Heart right ventricle (tissue), 16 donors: ENCODE data around the gene CEBPE. TPM values are rescaled to one million over a fixed set of nuclear protein-coding genes. Genes with fewer than 3 reads are reported as not detected.

Experiments
- ATAC-seq, 8 donors: fragments of 200-7000 bp; cut with Tn5 transposase; one replicate each; pipeline ENCODE4 v1.9.1; 2020; ENCODE audit warnings: mild to moderate bottlenecking in 8 of 8, moderate library complexity in 8 of 8, moderate number of reproducible peaks in 1 of 8
- DNase-seq, 2 donors: peaks; one replicate each; pipeline ENCODE4 v3.0.0-alpha.2; 2020
- H3K27ac ChIP-seq, 10 donors: fragments of 200-600 bp; sonication (generic) in 2 of 10; one replicate each; pipeline versions ENCODE4 v1.5.0 to v1.8.0; 2020 to 2022; ENCODE audit warnings: mild to moderate bottlenecking in 3 of 10
- H3K27me3 ChIP-seq, 7 donors: fragments of 200-600 bp; one replicate each; pipeline ENCODE4 v1.8.0; 2021 to 2022; ENCODE audit warnings: mild to moderate bottlenecking in 2 of 7
- H3K36me3 ChIP-seq, 9 donors: fragments of 200-600 bp; sonication (generic) in 1 of 9; one replicate each; pipeline versions ENCODE4 v1.5.0 to v1.8.0; 2020 to 2022; ENCODE audit warnings: mild to moderate bottlenecking in 2 of 9
- H3K4me1 ChIP-seq, 9 donors: fragments of 200-600 bp; sonication (generic) in 1 of 9; one replicate each; pipeline versions ENCODE4 v1.5.0 to v1.8.0; 2020 to 2022; ENCODE audit warnings: mild to moderate bottlenecking in 4 of 9
- H3K4me3 ChIP-seq, 10 donors: fragments of 200-600 bp; sonication (generic) in 2 of 10; one replicate each; pipeline versions ENCODE4 v1.5.0 to v1.8.0; 2020 to 2022; ENCODE audit warnings: mild to moderate bottlenecking in 7 of 10, moderate library complexity in 2 of 10
- H3K9me3 ChIP-seq, 11 donors: fragments of 200-600 bp in 10 of 11; sonication (generic) in 2 of 11; one replicate each; pipeline versions ENCODE4 v1.5.0 to v1.8.0; 2013 to 2022; ENCODE audit warnings: mild to moderate bottlenecking in 2 of 11, control low read depth in 1 of 11, moderate library complexity in 1 of 11
- CTCF ChIP-seq, 9 donors: fragments of 200-600 bp; sonication (generic) in 2 of 9; IDR thresholded peaks; one replicate each; pipeline versions ENCODE4 v1.5.0 to v1.8.0; 2021 to 2022; ENCODE audit warnings: antibody characterized with exemption in 9 of 9, mild to moderate bottlenecking in 5 of 9, moderate library complexity in 1 of 9
- WGBS, 2 donors: extraction: QIAGEN DNeasy Blood & Tissue Kit; methylation state at CpG; one replicate each; pipeline ENCODE4 v1.1.7; 2013; ENCODE audit warnings: inconsistent platforms in 1 of 2; 5-methylcytosine and 5-hydroxymethylcytosine counted together
- intact Hi-C, 10 donors: fragments of 100-400 bp; cut with DNase I; formaldehyde crosslinking; loops; one replicate each; pipeline versions ENCODE4 v1.11.1 to v1.14.2; 2022
- polyA plus RNA-seq, 2 donors: library from polyadenylated mRNA; stranded (reverse); fragments of 200-250 nt; gene quantifications; one replicate each; pipeline ENCODE4 v1.2.3, GENCODE V29; 2013
- total RNA-seq, 10 donors: library from RNA; stranded (reverse); fragmentation: NEBNext Ultra II Directional in 3 of 10; extraction: Animal tissue kit (Norgen Biotek cat#: 25700) in 3 of 10; gene quantifications; one replicate each; pipeline versions ENCODE4 v1.2.1 to v1.2.4, GENCODE V29; 2021 to 2023
- donor health status: Arrhythmogenic right ventricular cardiomyopathy.
- donor health status: ischemic (EF 13 %, LVEDD 7.1; RV severe dilation, severe dysfunction).
- donor health status: healthy with polysubstance abuse.
- donor health status: DM: no; HTN: yes; CAD: no.
- donor health status: DM: no; HTN: no; CAD: no.
- donor health status: ischemic (EF 25% LVEDD 6.9; RV normal size, moderate dysfunction).
- donor health status: ischemic (EF 25% LVEDD 5.7; RV mildly dilated, moderate dysfunction).
- donor health status: healthy.
- donor health status: DM: yes; HTN: yes; CAD: no.
- donor health status: Ischemic cardiomyopathy.
- donor health status: ischemic (EF 35%, LVEDD 5.7; RV mildly dilated, moderate dysfunction).
- donor health status: nonischemic (EF 11% LVEDD 7.7; RV severe dilation, severe dysfunction).
- donor health status: DM: yes; HTN: yes; CAD: no.
- donor health status: PGD.
- donor health status: ischemic (EF 29% LVEDD 5.4; RV normal size, mild dysfunction).
- donor health status: nonischemic (EF 23%, LVEDD 6.1; RV moderate dilation, normal function).

Gene CEBPE
- total and polyA plus RNA-seq, 12 donors, result 0.07 to 0.53 TPM; not detected in 10

GRCh38 chr14:23105348-23105824 is 13.7 kb downstream of the CEBPE start:
- Histone ChIP-seq H3K4me1 (peaks cover 0 to 13% (median 0%) of the 10 kb centered on the region in 9 donors), H3K36me3 (no peaks in the 10 kb centered on the region), H3K9me3 (no peaks in the 10 kb centered on the region), H3K27ac (no peak overlapping the region), H3K27me3 (peaks cover 0 to 8% (median 0%) of the 10 kb centered on the region in 7 donors), H3K4me3 (no peak overlapping the region)
- WGBS, 2 donors, result 91 to 93% methylated on average over 4 of the region's 4 CpGs
- DNase-seq, result no peak
- no peak for TF ChIP-seq CTCF (IDR thresholded peaks at IDR 0.05)
- intact Hi-C loops, result loop anchor here in 1 of 10 donors (5.0 kb wide), 1 partner anchor 38 kb away; no protein-coding TSS in a partner anchor
- ATAC-seq, result no peak

GRCh38 chr14:23104591-23105347 is 14.3 kb downstream of the CEBPE start, which contains the start of gene CIROP:
Gene CIROP, minus strand, starts transcription at chr14:23104989. Its CDS starts 69 bp downstream, at chr14:23104920.
- H3K4me1 ChIP-seq, result peaks cover 0 to 15% (median under 1%) of the 10 kb centered on the region in 9 donors
- 66 to 70% methylated on average over 11 of the region's 11 CpGs for WGBS, 2 donors
- H3K27ac ChIP-seq, result no peak within 1 kb of the TSS
- intact Hi-C loops, result loop anchor here in 1 of 10 donors (5.0 kb wide), 1 partner anchor 37 kb away; no protein-coding TSS in a partner anchor
- peaks cover 0 to 2% (median 0%) of the 10 kb centered on the region in 7 donors for H3K27me3 ChIP-seq
- no peaks in the 10 kb centered on the region for H3K9me3 ChIP-seq
- ATAC-seq, result no peak
- DNase-seq, result no peak
- H3K36me3 ChIP-seq, result no peaks in the 10 kb centered on the region
- TF ChIP-seq CTCF (IDR thresholded peaks at IDR 0.05), result no peak
- H3K4me3 ChIP-seq, result no peak within 1 kb of the TSS

DNA sequence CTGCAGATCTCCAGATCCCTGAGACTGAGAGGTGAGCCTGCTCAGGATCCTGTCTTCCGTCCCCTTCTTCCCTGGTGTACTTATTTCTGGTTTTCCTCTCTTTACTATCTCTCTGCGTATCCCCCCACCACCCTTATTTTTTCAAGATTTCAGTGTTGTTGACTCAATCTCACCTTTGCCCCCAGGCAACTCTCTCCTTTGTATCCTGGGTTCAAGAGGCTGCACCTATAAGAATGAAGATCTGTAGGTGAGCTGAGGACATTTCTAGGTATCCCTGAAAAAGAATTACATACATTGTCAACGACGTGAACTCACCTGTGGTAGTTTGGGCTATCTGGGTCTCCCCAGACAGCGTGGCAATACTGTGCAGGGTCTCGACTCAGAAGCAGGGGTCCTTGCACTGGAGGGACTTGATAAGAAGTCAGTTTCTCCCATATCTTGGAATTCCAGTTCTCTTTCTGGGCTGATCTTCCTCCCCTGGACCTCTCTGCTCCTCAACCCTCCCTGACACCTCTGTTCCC is 14.9 kb downstream of the CEBPE start:
- Histone ChIP-seq H3K27ac (no peak overlapping the region), H3K9me3 (no peaks in the 10 kb centered on the region), H3K4me1 (peaks cover 0 to 16% (median 5%) of the 10 kb centered on the region in 9 donors), H3K27me3 (no peaks in the 10 kb centered on the region), H3K4me3 (no peak overlapping the region), H3K36me3 (peaks cover 0 to 6% (median under 1%) of the 10 kb centered on the region in 9 donors)
- intact Hi-C loops, result no loop called here
- TF ChIP-seq CTCF (IDR thresholded peaks at IDR 0.05), result no peak
- DNase-seq (no peak), ATAC-seq (no peak)
- 78 to 83% methylated on average over 6 of the region's 6 CpGs for WGBS, 2 donors

- no peak for TF ChIP-seq CTCF (IDR thresholded peaks at IDR 0.05)
- WGBS, 2 donors, result 84 to 92% methylated on average over 4 of the region's 4 CpGs
- H3K4me1 ChIP-seq, result peaks cover 0 to 19% (median 8%) of the 10 kb centered on the region in 9 donors
- H3K27me3 ChIP-seq, result no peaks in the 10 kb centered on the region
- ATAC-seq (no peak), DNase-seq (no peak)
- H3K9me3 ChIP-seq, result no peaks in the 10 kb centered on the region
- no peak overlapping the region for H3K27ac ChIP-seq
- H3K36me3 ChIP-seq, result peaks cover 0 to 11% (median 6%) of the 10 kb centered on the region in 9 donors
- intact Hi-C loops, result no loop called here
- H3K4me3 ChIP-seq, result no peak overlapping the region
Measured at GRCh38 chr14:23103581-23103980, 15.5 kb downstream of the CEBPE start.
